Myometrial cell (primary cell): Measurements from ENCODE around the gene RNF141. TPM values are rescaled to one million over a fixed set of nuclear protein-coding genes. Genes with fewer than 3 reads are reported as not detected.

ENCODE experiments used
- total RNA-seq: library from RNA; depleted of rRNA; stranded (reverse); fragments of >200 nt; gene quantifications from 2 replicates; pipeline ENCODE4 v1.2.3, GENCODE V29; 2015

The RNF141 gene, protein sequence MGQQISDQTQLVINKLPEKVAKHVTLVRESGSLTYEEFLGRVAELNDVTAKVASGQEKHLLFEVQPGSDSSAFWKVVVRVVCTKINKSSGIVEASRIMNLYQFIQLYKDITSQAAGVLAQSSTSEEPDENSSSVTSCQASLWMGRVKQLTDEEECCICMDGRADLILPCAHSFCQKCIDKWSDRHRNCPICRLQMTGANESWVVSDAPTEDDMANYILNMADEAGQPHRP
- total RNA-seq, result 17.6 and 19.0 TPM in 2 replicates

GRCh38 chr11:10540915-10541560, at the start of gene RNF141:
Gene RNF141, minus strand, starts transcription at chr11:10541187. Its CDS starts 7,029 bp downstream, at chr11:10534158.

DNA sequence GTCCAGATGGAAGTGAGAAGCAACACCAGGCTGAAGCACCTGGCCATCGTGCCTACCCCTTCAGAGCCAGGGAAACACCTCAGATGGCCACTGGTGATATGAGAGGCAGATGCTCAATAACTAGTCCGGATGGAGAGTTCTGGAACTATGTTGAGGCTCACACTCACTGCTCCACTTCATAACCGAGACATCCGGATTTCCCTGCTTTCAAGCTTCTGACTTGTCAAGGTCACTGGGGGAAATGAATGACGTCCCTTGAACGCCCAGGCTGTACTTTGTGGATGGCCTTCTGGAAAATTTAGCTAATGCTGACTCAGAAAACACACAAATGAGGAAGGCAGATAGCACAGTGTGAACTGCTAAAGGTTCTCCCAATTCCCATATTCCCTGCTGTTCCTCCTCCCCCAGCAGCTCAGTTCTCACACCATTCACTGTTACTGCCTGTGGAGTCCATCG, 27.5 kb upstream of the RNF141 start, which contains the start of gene LYVE1:
Gene LYVE1 (minus strand): TSS at position 180 of the 456 bp plus-strand sequence. CDS start 133 bp downstream, at position 47.

Other genes with a start within 250 kb of the RNF141 start
- gene SBF2, start 247.0 kb downstream of the RNF141 start, total RNA-seq, result 29.4 and 33.0 TPM in 2 replicates
- gene ADM, start 236.1 kb downstream of the RNF141 start, total RNA-seq, result 298 and 324 TPM in 2 replicates
- 5.0 and 5.8 TPM in 2 replicates for gene AMPD3, start 85.9 kb downstream of the RNF141 start, total RNA-seq
- gene LYVE1, start 27.5 kb upstream of the RNF141 start, total RNA-seq, result not detected in 2 replicates
- gene IRAG1, start 152.6 kb upstream of the RNF141 start, total RNA-seq, result 0.86 and 0.89 TPM in 2 replicates
- gene CTR9, start 210.1 kb upstream of the RNF141 start, total RNA-seq, result 18.7 and 23.9 TPM in 2 replicates